Cerebellar cortex (tissue), 1 donor: ENCODE data around the gene SETBP1.
A peak's percentile ranks its signal among the peaks of the same experiment; 100 is the strongest.

Experiments
- DNase-seq: peaks from one replicate; pipeline ENCODE4 v3.0.0-alpha.2; 2015; ENCODE audit warnings: low spot score

The SETBP1 gene

GRCh38 chr18:44816477-44816876 lies 135.8 kb downstream of the SETBP1 start:
- DNase-seq, result no peak

DNA sequence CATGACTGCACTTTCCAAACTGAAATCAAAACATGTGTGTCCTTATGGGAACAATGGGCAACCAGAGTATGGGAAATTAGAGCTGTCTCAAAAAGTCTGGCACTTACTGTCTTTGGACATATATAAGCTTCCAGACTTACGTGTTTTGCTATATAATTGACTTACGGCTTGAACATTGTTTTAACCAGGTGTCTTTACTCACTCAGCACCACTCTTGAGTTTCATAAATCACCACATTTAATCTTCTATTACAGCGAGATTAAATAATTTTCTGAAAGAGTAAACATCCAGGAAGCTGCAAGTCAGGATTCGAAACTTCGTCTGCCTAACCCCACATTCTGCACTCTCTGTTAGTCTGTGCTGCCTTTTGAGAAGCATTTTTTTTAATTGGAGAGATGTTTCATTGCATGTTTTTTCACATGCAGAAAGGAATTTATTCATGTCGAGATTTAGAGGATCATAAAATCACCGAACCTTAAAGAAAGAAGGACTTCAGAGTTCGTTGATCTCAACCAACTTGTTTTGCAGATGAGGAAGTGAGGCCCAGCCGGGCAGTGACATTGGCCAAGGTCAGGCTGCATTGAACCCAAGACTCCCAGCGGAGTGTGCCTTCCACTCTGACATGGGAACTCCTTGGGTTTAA lies 137.3 kb downstream of the SETBP1 start:
- no peak for DNase-seq

- DNase-seq, result no peak
Measured at GRCh38 chr18:44818668-44819403, 138.1 kb downstream of the SETBP1 start.

- peak; percentile 38 for DNase-seq
Measured at GRCh38 chr18:44819944-44820510, 139.3 kb downstream of the SETBP1 start.

DNA sequence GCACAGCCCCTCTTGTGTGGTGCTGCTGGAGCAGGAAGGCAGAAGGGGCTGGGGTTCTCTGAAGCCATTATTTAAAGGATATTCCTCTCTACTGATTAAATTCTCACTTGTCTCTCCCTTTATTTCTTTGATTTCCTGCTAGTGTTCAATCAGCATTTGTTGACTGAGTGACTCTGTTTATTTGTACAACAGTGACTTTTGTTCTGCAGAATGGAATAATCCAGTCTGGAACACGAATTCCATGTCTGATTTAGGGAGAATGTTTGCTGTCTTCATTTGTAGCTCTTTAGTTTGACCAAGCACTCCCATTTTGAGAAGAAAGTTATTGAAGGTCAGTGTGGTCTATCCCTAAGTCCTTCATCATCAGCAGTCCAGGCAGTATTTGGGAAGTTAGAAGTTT lies 141.2 kb downstream of the SETBP1 start:
- DNase-seq, result no peak

DNA sequence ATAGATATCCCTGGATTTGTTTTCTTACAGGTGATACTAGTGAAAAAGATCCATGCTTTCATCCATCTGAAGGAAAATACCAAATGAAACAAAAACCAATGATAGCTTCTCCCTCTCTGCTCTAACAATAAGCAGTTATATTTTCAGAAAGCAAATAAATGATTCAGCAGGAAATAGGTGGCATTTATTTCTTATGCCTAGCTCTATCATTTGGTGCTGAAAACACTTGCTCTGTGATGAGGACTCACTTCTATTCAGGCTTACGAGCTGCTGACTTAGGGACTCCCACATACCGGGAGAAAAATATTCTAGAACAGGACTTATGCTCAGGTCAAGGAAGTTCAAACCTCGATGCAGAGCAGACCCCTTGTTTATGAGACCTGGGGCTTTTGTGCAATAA lies 142.6 kb downstream of the SETBP1 start:
- no peak for DNase-seq

DNA sequence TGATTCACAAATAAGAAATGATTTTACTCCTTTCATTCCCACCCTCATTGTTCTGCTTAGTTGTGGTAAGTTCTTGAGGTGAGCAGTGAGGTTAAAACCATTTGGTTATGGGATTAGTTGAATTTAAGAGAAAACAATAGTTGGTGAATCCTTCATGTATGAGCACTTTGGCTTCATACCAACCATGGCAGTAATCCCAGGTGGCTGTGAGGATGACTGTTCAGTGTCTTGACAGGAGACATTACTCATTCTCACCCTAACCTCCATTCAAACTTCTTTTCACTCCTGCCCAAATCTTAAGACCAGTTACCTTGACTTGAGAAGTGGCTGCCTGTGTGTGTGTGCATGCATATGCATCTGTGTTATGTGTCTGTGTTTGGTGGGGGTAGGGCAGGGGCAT lies 143.1 kb downstream of the SETBP1 start:
- no peak for DNase-seq

DNA sequence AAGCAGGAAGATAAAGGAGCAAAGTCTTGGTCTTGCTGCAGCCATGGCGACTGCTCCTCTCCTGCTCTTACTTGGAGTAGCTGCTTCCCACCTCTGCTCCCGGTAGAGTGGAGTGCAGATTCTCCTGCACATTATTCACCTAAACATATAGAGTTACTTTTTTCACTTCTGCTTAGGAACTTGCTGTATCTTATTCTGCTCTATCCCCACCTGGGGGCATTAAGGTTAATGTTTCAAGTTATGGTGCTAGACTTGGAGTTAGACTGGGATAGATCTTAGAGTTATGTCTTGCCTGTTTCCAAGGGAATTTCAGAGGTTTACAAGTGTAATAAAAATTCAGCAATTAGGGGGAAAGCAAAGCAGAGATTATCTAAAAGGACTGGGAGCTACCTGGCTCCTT lies 144.2 kb downstream of the SETBP1 start:
- no peak for DNase-seq

- DNase-seq, result peak; percentile 62
Measured at GRCh38 chr18:44826418-44827259, 146.0 kb downstream of the SETBP1 start.

DNA sequence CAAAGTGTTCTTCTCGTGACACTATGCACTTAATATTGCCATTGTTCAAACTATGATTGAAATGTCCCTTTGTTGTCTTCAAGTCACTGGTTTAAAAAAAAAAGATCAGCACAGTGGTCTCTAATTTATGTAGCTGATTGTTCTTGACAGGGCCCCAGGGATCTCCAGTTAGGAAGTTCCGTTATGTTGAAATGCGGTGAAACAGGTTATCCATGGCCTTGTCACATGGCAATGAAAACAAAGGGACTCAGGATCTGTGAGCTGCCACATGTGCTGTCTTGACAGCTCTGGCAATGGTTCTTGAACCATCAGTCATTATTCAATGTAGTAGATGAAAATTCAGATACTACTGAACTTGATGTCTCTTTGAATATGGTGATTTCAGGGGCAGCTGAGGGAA lies 147.4 kb downstream of the SETBP1 start:
- no peak for DNase-seq

DNA sequence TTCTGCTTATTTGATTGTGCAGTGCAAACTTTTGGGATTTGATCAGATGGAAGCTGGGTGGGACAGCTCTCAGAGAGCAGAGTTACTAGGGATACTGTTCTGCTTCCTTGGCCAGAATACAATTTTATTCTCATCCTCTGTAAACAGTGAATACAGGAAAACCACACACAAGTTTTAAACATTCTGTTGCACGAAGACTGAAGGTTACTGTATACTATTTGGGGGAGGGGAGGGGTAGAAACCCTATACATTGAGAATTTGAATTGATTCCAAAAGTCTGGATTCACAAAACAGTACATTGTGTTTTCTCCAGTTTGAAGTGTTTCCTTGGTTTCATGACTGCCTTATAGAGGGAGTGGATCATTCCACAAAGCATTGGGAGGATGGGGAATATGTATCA lies 149.9 kb downstream of the SETBP1 start:
- no peak for DNase-seq

GRCh38 chr18:44833786-44834185 lies 153.1 kb downstream of the SETBP1 start:
- no peak for DNase-seq

DNA sequence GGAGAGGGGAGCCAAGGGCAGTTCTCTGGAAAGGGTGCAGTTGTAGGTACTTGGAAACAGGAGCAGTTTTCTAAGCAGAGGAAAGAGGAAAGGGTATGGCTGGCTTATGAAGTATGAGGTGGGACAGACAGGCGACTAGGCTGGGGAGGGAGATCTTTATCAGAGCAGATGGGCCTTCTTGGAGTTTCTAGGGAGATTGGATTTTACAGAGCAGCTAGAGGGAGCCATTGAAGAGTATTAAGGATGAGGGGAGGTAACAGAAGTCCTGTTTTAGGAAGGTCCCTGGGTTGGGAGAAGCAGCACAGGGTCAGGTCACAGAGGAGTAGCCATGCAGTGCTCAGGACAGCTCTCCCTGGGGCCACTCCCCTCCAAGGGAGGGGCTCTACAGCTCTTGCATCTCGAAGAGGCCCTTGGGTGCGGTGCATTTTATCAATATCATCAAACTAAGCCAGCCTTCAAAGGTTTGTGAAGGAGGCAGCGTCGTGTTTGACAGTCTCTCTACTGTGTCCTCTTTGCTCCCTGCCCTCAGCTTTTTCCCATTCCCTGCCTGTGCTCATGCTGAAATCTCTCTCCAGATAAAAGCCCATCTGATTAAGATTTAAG lies 154.3 kb downstream of the SETBP1 start:
- no peak for DNase-seq

DNA sequence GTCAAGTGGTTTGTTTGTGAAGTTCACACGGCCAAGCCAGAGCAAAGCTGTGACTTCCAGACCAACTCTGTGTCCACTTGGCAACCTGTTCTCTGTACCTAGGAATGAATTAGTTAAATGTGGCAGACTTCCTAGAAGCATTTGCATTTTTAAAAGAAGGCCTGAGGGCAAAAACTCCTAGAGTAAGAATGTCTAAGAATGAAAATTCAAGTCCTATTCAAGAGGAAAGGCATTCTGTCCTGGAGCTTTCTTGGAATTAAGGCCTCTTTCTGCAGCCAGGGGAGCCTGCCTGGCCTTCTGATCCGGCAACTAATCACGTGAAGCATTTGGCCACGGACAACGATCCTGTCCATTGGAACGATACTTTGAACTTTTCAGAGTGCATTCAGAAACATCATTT lies 155.0 kb downstream of the SETBP1 start:
- no peak for DNase-seq

GRCh38 chr18:44836263-44836662 lies 155.6 kb downstream of the SETBP1 start:
- no peak for DNase-seq

DNA sequence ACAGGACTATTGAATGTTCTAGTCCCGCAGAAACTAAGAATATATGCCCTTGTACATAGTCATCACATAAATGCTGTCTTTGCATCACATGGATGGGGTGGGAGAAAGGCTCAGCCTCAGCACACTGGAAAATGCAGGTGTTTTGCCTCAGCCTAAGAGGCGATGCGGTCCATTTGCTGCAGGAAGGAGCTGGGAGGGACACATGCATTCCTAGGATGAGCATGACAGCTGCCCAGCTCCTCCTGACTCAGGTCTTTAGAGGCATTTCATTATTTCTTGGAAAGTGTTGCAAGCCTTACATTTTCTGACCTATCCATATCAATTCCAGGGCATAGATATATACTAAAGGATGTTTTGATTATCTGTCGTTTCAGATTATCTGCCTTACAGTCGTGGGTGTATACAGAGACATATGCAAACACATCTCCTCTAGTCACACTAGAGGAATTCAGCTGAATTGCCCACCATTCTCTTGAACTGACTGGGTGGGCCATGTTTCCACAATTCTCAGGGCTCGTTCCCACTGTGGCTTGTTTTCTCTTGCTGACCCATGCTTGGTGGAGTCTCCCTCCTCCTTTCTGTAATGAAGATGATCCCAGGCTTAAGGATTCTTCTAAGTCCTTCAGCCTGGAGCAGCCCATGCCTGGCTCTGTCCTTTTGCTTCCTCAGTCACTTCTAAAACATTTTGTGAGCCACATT lies 156.9 kb downstream of the SETBP1 start:
- DNase-seq, result no peak

DNA sequence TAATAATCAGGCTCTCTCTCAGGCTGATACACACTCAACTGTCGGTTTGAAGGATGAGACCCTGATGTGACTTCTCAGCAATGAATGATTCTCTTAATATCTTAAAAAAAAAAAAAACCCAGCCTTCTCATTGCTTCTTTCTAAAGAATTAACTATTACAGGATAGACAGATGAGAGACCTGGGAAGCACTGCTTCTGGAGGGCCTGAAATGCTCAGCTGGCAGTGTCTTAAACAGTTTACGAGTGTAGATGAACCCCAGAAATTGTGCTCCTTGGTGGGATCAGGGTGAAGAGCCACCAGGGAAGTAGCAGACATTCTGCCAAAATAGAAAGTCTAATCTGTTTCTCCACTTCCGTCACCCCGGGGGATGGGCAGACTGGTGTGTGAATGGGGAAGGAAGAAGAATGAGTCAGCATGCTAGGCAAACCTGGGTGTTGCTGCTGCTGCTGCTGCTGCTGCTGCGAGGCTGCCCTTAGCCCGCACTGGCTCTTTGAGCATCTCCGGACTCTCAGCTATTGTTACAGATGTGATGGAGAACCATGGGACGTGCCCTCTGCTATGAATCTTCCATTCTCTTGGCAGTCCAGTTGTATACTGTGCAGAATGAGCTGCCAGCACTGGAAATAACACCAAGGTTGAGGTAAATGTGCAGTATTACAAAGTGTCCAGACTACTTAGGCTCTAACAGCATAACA lies 158.4 kb downstream of the SETBP1 start:
- DNase-seq, result no peak

GRCh38 chr18:44840058-44840790 lies 159.5 kb downstream of the SETBP1 start:
- no peak for DNase-seq

DNA sequence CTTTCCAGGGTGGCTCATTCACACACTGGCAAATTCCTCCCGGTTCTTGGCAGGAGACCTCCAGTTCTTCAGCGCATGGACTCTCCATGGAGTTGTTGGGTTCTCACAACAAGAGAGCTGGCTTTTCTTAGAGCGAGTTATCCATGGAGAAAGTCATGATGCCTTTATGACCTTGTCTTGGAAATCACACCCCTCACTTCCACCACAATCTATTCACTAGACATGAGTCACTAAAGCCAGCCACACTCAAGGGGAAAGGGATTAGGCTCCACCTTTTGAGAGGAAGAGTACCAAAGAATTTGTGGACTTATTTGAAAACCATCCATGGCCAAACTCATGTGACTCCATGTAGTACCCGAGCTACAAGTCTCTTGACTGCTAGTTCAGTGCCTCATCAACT lies 160.5 kb downstream of the SETBP1 start:
- no peak for DNase-seq
